MV-4-11 (cell line): Measurements from ENCODE around the gene DDX11.
"Not testable (repeated sequence)": the region's sequence is repeated elsewhere in the genome, so short reads cannot be mapped to it uniquely, and the experiment has no call there.

Experiments used
- DNase-seq: peaks from one replicate; lab custom pipeline; 2025; lab: John Stamatoyannopoulos, UW

DDX11 gene

GRCh38 chr12:31073527-31074332 lies at the start of gene DDX11:
DDX11 (plus strand) TSS chr12:31073860; CDS start chr12:31078394, 4,534 bp downstream.
- peak; percentile 89 for DNase-seq

- no peak for DNase-seq
These were observed 47.5 kb upstream of the DDX11 start for GRCh38 chr12:31026202-31026601.

- not testable (repeated sequence) for DNase-seq
These were observed 46.7 kb upstream of the DDX11 start for GRCh38 chr12:31027006-31027405.

- DNase-seq: no peak
These were observed 44.2 kb upstream of the DDX11 start for GRCh38 chr12:31029468-31029867.

GRCh38 chr12:31029916-31030562 lies 43.6 kb upstream of the DDX11 start:
- DNase-seq: peak; percentile 75

GRCh38 chr12:31031951-31032335 lies 41.7 kb upstream of the DDX11 start:
- peak; percentile 49 for DNase-seq

GRCh38 chr12:31033146-31033545 lies 40.5 kb upstream of the DDX11 start:
- no peak for DNase-seq

GRCh38 chr12:31033681-31034080 lies 40.0 kb upstream of the DDX11 start:
- no peak for DNase-seq

- no peak for DNase-seq
These were observed 39.3 kb upstream of the DDX11 start for GRCh38 chr12:31034372-31034771.

- no peak for DNase-seq
These were observed 38.4 kb upstream of the DDX11 start for GRCh38 chr12:31035226-31035625.

- DNase-seq: no peak
These were observed 37.5 kb upstream of the DDX11 start for GRCh38 chr12:31035967-31036665.

- no peak for DNase-seq
These were observed 36.6 kb upstream of the DDX11 start for GRCh38 chr12:31037028-31037427.

- DNase-seq: no peak
These were observed 35.7 kb upstream of the DDX11 start for GRCh38 chr12:31037931-31038330.

GRCh38 chr12:31041033-31041564 lies 32.6 kb upstream of the DDX11 start:
- no peak for DNase-seq

GRCh38 chr12:31050143-31050542 lies 23.5 kb upstream of the DDX11 start:
- not testable (repeated sequence) for DNase-seq

- DNase-seq: not testable (repeated sequence)
These were observed 23.1 kb upstream of the DDX11 start for GRCh38 chr12:31050548-31050947.

GRCh38 chr12:31051692-31052091 lies 22.0 kb upstream of the DDX11 start:
- not testable (repeated sequence) for DNase-seq

GRCh38 chr12:31052121-31052520 lies 21.5 kb upstream of the DDX11 start:
- not testable (repeated sequence) for DNase-seq

- not testable (repeated sequence) for DNase-seq
These were observed 20.8 kb upstream of the DDX11 start for GRCh38 chr12:31052666-31053439.

- DNase-seq: not testable (repeated sequence)
These were observed 19.7 kb upstream of the DDX11 start for GRCh38 chr12:31053944-31054343.

GRCh38 chr12:31057671-31058070 lies 16.0 kb upstream of the DDX11 start:
- DNase-seq: peak; percentile 50

- not testable (repeated sequence) for DNase-seq
These were observed 7.5 kb upstream of the DDX11 start for GRCh38 chr12:31066196-31066595.
